WI38 (cell line): ENCODE results near the gene C17orf113.

Experiments used
- H3K4me3 ChIP-seq: 2 replicates; pipeline ENCODE4 v1.5.1; 2011; ENCODE audit warnings: low read depth, mild to moderate bottlenecking, control low read depth, low read length
- CTCF ChIP-seq: IDR thresholded peaks from 2 replicates; pipeline ENCODE4 v1.5.1; 2012; ENCODE audit warnings: low read depth, mild to moderate bottlenecking, control low read depth, low read length

Gene C17orf113

GRCh38 chr17:42068979-42069378 is 18.6 kb upstream of the C17orf113 start:
- TF ChIP-seq CTCF: no peak
- H3K4me3 ChIP-seq: no peak overlapping the region

DNA sequence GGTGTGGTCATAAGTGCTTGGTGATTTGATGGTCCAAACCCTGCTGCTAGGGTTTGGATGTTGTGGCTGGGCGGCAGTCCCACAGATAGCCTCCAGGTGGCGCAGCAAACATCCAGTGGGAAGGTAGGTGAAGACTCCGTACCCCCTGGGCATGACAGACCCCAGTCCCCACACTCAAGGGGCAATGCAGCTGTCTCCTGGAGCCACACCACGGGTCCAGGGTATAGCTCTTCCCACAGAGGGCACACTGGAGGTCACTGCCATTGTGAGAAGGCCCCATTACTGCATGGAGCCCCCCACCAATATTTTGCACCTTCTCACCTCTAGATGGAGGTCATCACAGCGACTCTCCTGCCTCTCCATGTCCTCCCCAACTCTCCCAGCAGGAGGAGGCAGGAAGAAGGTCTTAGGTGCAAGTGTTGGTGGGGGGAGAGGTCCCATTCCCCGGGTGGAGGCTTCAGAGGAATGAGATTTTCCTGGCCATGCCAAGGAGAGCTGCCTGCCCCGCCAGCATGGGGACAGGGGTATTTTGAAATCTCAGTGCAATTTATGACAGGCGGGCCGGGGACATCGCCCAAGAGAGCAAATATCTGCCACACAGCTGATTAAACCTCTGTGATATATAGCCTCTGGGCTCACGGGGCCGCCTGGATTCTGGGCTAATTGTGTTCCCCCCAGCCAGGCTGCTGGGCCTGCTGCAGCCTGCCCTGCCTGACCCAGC is 17.1 kb upstream of the C17orf113 start:
- no peak overlapping the region for H3K4me3 ChIP-seq
- TF ChIP-seq CTCF: peak; percentile 94

- no peak overlapping the region for H3K4me3 ChIP-seq
- no peak for TF ChIP-seq CTCF
Measured at GRCh38 chr17:42065201-42065600, 14.8 kb upstream of the C17orf113 start.

DNA sequence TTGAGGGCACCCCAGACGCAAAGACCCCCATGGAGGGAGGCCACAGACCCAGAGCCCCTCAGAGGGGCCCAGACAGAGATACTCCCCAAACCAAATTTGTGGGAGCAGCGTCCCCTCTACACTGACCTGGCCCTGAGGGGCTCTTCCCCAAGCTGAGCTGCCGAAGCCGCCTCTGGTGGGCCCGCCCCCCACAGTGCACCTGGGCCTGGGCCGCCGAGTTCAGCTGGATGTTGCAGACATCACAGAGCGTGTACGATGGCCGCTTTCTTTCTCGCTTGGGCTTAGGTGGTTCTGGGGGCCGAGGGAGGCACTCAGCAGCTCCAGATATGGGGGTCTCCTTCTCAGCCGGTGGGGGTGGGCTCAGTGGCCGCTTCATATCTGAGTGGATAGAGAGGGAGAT is 12.3 kb upstream of the C17orf113 start:
- no peak overlapping the region for H3K4me3 ChIP-seq
- no peak for TF ChIP-seq CTCF

DNA sequence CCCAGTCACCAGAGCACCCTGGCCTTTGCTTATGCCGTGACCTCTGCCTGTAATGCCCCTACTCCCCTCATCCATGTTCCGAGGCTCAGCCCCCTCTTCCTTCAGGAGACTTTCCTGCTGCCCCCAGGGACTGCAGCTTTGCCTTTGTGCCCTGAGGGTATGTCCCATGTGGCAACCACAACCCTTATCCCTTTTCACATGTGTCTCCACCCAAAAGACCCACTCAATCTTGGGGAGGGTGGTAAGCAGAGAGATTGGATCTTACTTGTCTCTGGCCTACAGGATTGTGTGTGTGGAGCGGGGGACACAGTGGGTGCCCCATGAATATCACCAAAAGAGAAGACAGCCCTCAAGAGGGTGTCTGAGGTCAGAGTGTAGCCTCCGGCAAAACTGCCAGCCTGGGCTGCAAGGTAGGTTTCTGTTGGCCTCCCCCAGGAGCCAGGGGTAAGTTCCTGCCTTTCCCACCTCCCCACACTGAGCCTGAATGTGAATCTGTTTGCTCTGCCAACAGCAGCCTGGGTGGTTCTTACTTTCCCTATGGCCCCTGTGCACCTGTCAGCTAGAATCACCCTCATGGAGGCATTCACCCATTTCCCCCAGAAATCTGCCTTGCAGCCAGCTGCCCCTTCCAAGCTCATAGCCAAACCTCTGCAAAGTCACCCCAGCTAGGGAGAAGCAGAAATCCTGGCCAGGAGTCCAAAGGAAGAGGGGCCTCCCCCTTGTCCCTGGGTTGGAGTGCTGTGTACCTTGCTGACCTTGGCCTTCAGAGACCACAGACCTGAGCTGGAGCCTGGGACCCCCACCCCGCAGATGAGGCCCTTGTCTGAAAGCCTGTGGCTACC is 11.5 kb upstream of the C17orf113 start:
- no peak overlapping the region for H3K4me3 ChIP-seq
- no peak for TF ChIP-seq CTCF

DNA sequence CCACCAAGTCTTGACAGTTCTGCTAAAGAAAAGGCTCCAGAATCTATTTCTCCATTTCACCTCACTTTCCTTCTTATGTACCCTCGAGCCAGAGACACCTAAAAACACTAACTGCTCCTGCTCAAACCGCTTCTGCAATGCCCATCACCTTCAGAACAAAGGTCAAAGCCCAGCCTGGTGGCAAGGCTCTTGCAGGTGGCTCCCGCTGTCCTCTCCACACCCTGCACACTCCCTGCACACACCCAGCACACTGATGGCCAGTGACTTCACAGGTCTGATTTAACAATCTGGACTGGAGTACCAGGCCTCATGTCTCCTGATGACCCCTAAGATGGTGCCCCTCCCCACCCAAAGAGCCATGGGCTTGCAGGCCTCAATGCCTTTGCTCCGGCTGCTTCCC is 9.8 kb upstream of the C17orf113 start:
- H3K4me3 ChIP-seq: no peak overlapping the region
- TF ChIP-seq CTCF: no peak

GRCh38 chr17:42059815-42060214 is 9.4 kb upstream of the C17orf113 start:
- no peak overlapping the region for H3K4me3 ChIP-seq
- TF ChIP-seq CTCF: no peak
